ENCODE data around the gene VPS51. TPM values are rescaled to one million over a fixed set of nuclear protein-coding genes. Genes with fewer than 3 reads are reported as not detected.

Gene VPS51
- polyA plus RNA-seq, 1 donor from 2014 or later: 230 TPM

DNA sequence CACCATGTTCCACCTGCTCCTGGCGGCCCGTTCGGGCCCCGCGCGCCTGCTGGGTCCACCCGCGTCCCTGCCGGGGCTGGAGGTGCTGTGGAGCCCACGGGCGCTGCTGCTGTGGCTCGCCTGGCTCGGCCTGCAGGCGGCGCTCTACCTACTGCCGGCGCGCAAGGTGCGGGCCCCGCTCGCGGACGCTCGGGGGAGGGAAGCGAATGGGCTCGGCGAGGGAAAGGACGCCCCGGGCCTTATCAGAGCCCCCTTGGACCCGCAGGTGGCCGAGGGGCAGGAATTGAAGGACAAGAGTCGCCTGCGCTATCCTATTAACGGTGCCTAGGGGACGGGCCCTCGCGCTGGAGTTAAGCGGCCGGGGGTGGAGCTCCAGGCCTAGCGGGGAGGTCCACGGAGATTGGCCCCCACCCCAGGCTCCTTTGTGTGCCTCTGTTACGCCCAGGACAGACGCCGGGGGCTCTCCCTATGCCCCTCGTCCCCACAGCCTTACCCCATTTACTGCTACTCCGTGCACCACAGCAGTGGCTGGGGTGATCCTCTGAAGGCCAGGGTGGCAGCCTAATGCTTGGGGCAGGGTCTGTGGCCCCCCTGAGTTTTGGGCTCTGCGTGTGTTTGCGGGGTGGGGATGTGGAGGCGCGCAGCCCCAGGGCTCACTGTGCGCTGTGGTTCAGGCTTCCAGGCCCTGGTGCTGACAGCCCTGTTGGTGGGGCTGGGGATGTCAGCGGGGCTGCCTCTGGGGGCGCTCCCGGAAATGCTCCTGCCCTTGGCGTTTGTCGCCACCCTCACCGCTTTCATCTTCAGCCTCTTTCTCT is 16.7 kb downstream of the VPS51 start:
- TF ChIP-seq TAF1 (IDR thresholded peaks at IDR 0.05; ENCODE audit: low read depth) (no peak), SMC3 (conservative IDR thresholded peaks at IDR 0.05; ENCODE audit: poor library complexity) (peak; percentile 22), POLR2AphosphoS5 (IDR thresholded peaks at IDR 0.05) (peak; percentile 54), RAD21 (conservative IDR thresholded peaks at IDR 0.05) (peak; percentile 34)
- TF ChIP-seq, protein P1, sequence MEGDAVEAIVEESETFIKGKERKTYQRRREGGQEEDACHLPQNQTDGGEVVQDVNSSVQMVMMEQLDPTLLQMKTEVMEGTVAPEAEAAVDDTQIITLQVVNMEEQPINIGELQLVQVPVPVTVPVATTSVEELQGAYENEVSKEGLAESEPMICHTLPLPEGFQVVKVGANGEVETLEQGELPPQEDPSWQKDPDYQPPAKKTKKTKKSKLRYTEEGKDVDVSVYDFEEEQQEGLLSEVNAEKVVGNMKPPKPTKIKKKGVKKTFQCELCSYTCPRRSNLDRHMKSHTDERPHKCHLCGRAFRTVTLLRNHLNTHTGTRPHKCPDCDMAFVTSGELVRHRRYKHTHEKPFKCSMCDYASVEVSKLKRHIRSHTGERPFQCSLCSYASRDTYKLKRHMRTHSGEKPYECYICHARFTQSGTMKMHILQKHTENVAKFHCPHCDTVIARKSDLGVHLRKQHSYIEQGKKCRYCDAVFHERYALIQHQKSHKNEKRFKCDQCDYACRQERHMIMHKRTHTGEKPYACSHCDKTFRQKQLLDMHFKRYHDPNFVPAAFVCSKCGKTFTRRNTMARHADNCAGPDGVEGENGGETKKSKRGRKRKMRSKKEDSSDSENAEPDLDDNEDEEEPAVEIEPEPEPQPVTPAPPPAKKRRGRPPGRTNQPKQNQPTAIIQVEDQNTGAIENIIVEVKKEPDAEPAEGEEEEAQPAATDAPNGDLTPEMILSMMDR (IDR thresholded peaks at IDR 0.05; ENCODE audit: poor library complexity, severe bottlenecking): peak; percentile 96
- TF ChIP-seq, protein P2, sequence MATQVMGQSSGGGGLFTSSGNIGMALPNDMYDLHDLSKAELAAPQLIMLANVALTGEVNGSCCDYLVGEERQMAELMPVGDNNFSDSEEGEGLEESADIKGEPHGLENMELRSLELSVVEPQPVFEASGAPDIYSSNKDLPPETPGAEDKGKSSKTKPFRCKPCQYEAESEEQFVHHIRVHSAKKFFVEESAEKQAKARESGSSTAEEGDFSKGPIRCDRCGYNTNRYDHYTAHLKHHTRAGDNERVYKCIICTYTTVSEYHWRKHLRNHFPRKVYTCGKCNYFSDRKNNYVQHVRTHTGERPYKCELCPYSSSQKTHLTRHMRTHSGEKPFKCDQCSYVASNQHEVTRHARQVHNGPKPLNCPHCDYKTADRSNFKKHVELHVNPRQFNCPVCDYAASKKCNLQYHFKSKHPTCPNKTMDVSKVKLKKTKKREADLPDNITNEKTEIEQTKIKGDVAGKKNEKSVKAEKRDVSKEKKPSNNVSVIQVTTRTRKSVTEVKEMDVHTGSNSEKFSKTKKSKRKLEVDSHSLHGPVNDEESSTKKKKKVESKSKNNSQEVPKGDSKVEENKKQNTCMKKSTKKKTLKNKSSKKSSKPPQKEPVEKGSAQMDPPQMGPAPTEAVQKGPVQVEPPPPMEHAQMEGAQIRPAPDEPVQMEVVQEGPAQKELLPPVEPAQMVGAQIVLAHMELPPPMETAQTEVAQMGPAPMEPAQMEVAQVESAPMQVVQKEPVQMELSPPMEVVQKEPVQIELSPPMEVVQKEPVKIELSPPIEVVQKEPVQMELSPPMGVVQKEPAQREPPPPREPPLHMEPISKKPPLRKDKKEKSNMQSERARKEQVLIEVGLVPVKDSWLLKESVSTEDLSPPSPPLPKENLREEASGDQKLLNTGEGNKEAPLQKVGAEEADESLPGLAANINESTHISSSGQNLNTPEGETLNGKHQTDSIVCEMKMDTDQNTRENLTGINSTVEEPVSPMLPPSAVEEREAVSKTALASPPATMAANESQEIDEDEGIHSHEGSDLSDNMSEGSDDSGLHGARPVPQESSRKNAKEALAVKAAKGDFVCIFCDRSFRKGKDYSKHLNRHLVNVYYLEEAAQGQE (IDR thresholded peaks at IDR 0.05; ENCODE audit: borderline replicate concordance): no peak
- peak overlapping the region; percentile 98 for H3K9ac ChIP-seq (ENCODE audit: low read length)
- no peaks in the 10 kb centered on the region for H4K20me1 ChIP-seq (ENCODE audit: insufficient read depth)
- H3K79me2 ChIP-seq (replicated peaks; ENCODE audit: insufficient read depth, low read length): peaks cover 23% of the 10 kb centered on the region
- H3K27ac ChIP-seq (ENCODE audit: low read length): peak overlapping the region; percentile 97
- no peaks in the 10 kb centered on the region for H3K9me3 ChIP-seq (ENCODE audit: low read length)
- H3K27me3 ChIP-seq (ENCODE audit: insufficient read depth, low read depth, low read length): no peaks in the 10 kb centered on the region
- H2AFZ ChIP-seq (ENCODE audit: low read depth, low read length): peak overlapping the region; percentile 21
- peak overlapping the region; percentile 86 for H3K4me3 ChIP-seq (ENCODE audit: low read length)
- H3K36me3 ChIP-seq (ENCODE audit: insufficient read depth, low read length): no peaks in the 10 kb centered on the region
- H3F3A ChIP-seq (ENCODE audit: insufficient read depth, low read length, poor library complexity, severe bottlenecking): no peaks in the 10 kb centered on the region
- no peaks in the 10 kb centered on the region for H3K9me2 ChIP-seq (ENCODE audit: insufficient read depth, low read length)
- peak overlapping the region; percentile 99 for H3K4me2 ChIP-seq (ENCODE audit: low read length)

DNA sequence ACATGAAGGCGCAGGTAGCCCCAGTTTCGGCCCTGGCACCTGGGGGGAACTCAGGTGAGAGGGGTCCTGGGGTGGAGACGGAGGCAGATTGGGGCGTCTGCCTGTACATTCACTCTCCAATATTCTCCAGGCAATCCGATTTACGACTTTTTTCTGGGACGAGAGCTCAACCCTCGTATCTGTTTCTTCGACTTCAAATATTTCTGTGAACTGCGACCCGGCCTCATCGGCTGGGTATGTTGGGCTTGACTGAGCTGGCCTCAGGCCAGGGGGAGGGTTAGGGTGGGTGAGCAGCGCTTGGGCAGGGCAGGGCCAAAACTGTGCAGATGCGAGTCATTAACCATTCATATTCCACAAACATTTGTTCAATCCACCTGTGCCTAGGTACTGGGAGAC is 17.3 kb downstream of the VPS51 start:
- peaks cover 23% of the 10 kb centered on the region for H3K79me2 ChIP-seq (replicated peaks; ENCODE audit: insufficient read depth, low read length)
- no peaks in the 10 kb centered on the region for H3K27me3 ChIP-seq (ENCODE audit: insufficient read depth, low read depth, low read length)
- peak overlapping the region; percentile 98 for H3K9ac ChIP-seq (ENCODE audit: low read length)
- peak overlapping the region; percentile 97 for H3K27ac ChIP-seq (ENCODE audit: low read length)
- peak overlapping the region; percentile 99 for H3K4me2 ChIP-seq (ENCODE audit: low read length)
- H2AFZ ChIP-seq (ENCODE audit: low read depth, low read length): no peak overlapping the region
- TF ChIP-seq MXI1 (conservative IDR thresholded peaks at IDR 0.05; ENCODE audit: poor library complexity, severe bottlenecking): no peak
- TF ChIP-seq RAD21 (conservative IDR thresholded peaks at IDR 0.05): no peak
- TF ChIP-seq, protein P1 (IDR thresholded peaks at IDR 0.05; ENCODE audit: poor library complexity, severe bottlenecking): no peak
- TF ChIP-seq TAF1 (IDR thresholded peaks at IDR 0.05; ENCODE audit: low read depth): no peak
- TF ChIP-seq EP300 (conservative IDR thresholded peaks at IDR 0.05; ENCODE audit: poor library complexity, severe bottlenecking): no peak
- no peak for TF ChIP-seq POLR2AphosphoS5 (IDR thresholded peaks at IDR 0.05)
- TF ChIP-seq, protein P2 (IDR thresholded peaks at IDR 0.05; ENCODE audit: borderline replicate concordance): no peak
- no peak for TF ChIP-seq EZH2 (IDR thresholded peaks at IDR 0.05; ENCODE audit: borderline replicate concordance, insufficient read depth, low read length, poor library complexity, severe bottlenecking)
- no peak for TF ChIP-seq SMC3 (conservative IDR thresholded peaks at IDR 0.05; ENCODE audit: poor library complexity)
- peak overlapping the region; percentile 86 for H3K4me3 ChIP-seq (ENCODE audit: low read length)
- H3K9me3 ChIP-seq (ENCODE audit: low read length): no peaks in the 10 kb centered on the region
- no peaks in the 10 kb centered on the region for H3F3A ChIP-seq (ENCODE audit: insufficient read depth, low read length, poor library complexity, severe bottlenecking)
- no peaks in the 10 kb centered on the region for H3K9me2 ChIP-seq (ENCODE audit: insufficient read depth, low read length)
- H4K20me1 ChIP-seq (ENCODE audit: insufficient read depth): no peaks in the 10 kb centered on the region
- no peaks in the 10 kb centered on the region for H3K36me3 ChIP-seq (ENCODE audit: insufficient read depth, low read length)

All from neural cell (in vitro differentiated cells).